Skeletal muscle satellite cell (primary cell): ENCODE measurements around the gene CNIH1.

Experiments used
- H3K27me3 ChIP-seq: 2 replicates; pipeline ENCODE4 v1.7.0; 2013; ENCODE audit warnings: low read length; ENCODE audit not compliant: control insufficient read depth, insufficient read depth
- H3K36me3 ChIP-seq: 2 replicates; pipeline ENCODE4 v1.7.0; 2013; ENCODE audit warnings: mild to moderate bottlenecking, control low read depth, low read length; ENCODE audit not compliant: insufficient read depth
- H3K4me1 ChIP-seq: 2 replicates; pipeline ENCODE4 v1.7.0; 2013; ENCODE audit warnings: low read length; ENCODE audit not compliant: control insufficient read depth, insufficient read depth
- H3K4me2 ChIP-seq: 2 replicates; pipeline ENCODE4 v1.7.0; 2013; ENCODE audit warnings: mild to moderate bottlenecking, low read length
- H3K4me3 ChIP-seq: 2 replicates; pipeline ENCODE4 v1.7.0; 2013; ENCODE audit warnings: low read length
- H3K9ac ChIP-seq: 2 replicates; pipeline ENCODE4 v1.7.0; 2013; ENCODE audit warnings: mild to moderate bottlenecking, low read depth, low read length, moderate library complexity
- H3K9me3 ChIP-seq: replicated peaks from 2 replicates; pipeline ENCODE4 v1.7.0; 2013; ENCODE audit warnings: mild to moderate bottlenecking, control low read depth, low read length

Gene CNIH1

GRCh38 chr14:54374117-54374884 is 66.9 kb downstream of the CNIH1 start:
- Histone ChIP-seq H3K36me3 (no peaks in the 10 kb centered on the region), H3K9ac (no peak overlapping the region), H3K27me3 (peaks cover 29% of the 10 kb centered on the region), H3K9me3 (no peaks in the 10 kb centered on the region), H3K4me2 (no peak overlapping the region), H3K4me1 (peaks cover 4% of the 10 kb centered on the region), H3K4me3 (no peak overlapping the region)
